Pancreas (tissue), 10 donors: ENCODE results near the gene RAPGEF4. TPM values are rescaled to one million over a fixed set of nuclear protein-coding genes. Genes with fewer than 3 reads are reported as not detected.
"Not testable (repeated sequence)": the region's sequence is repeated elsewhere in the genome, so short reads cannot be mapped to it uniquely, and the experiment has no call there.

Source experiments
- ATAC-seq, 4 donors: fragments of 200-7000 bp; cut with Tn5 transposase; one replicate each; pipeline versions ENCODE4 v1.8.0 to v1.9.1; 2020; ENCODE audit warnings: mild to moderate bottlenecking in 4 of 4, moderate library complexity in 4 of 4
- DNase-seq, 6 donors: peaks; one replicate each; pipeline ENCODE4 v3.0.0-alpha.2; 2020
- FAIRE-seq: peaks from 2 replicates; lab custom pipeline; 2012; peaks lifted over from hg19 to GRCh38; lab: Jason Lieb, UNC
- H3K27ac ChIP-seq, 4 donors: fragments of 200-600 bp; sonication (generic); 1 replicate in 3 of 4; 2 replicates in 1 of 4; pipeline versions ENCODE4 v1.5.0 to v1.8.0; 2020
- H3K27me3 ChIP-seq, 4 donors: fragments of 200-600 bp; one replicate each; pipeline ENCODE4 v1.8.0; 2021
- H3K36me3 ChIP-seq, 3 donors: fragments of 200-600 bp; sonication (generic) in 1 of 3; one replicate each; pipeline versions ENCODE4 v1.5.0 to v1.8.0; 2020 to 2021
- H3K4me1 ChIP-seq, 3 donors: fragments of 200-600 bp; one replicate each; pipeline ENCODE4 v1.8.0; 2021
- H3K4me3 ChIP-seq, 4 donors: fragments of 200-600 bp; sonication (generic) in 2 of 4; one replicate each; pipeline versions ENCODE4 v1.5.0 to v1.8.0; 2020 to 2021
- H3K9me3 ChIP-seq, 4 donors: fragments of 200-600 bp; one replicate each; pipeline ENCODE4 v1.8.0; 2021
- CTCF ChIP-seq, 4 donors: fragments of 200-600 bp; sonication (generic) in 3 of 4; IDR thresholded peaks; one replicate each; pipeline versions ENCODE4 v1.5.0 to v1.8.0; 2021; ENCODE audit warnings: antibody characterized with exemption in 4 of 4
- WGBS, 2 donors: extraction: QIAGEN DNeasy Blood & Tissue Kit; methylation state at CpG; one replicate each; pipeline ENCODE4 v1.1.7; 2013; 5-methylcytosine and 5-hydroxymethylcytosine counted together
- intact Hi-C, 3 donors: fragments of 100-400 bp; cut with DNase I; formaldehyde crosslinking; loops; one replicate each; pipeline versions ENCODE4 v1.11.1 to v1.14.2; 2022
- polyA plus RNA-seq, 2 donors: library from polyadenylated mRNA; stranded (reverse); fragments of 200-250 nt; gene quantifications; one replicate each; pipeline ENCODE4 v1.2.3, GENCODE V29; 2013
- total RNA-seq, 6 donors: library from RNA; stranded (reverse); fragmentation: NEBNext Ultra II Directional in 4 of 6; extraction: Animal tissue kit (Norgen Biotek cat#: 25700) in 4 of 6; gene quantifications; one replicate each; pipeline versions ENCODE4 v1.2.1 to v1.2.4, GENCODE V29; 2021 to 2023
- donor health status: healthy with polysubstance abuse.
- donor health status: DM: no; HTN: no; CAD: no; lungs with moderate emphysema.
- donor health status: DM: no; HTN: no; CAD: no.
- donor health status: control.
- donor health status: control.
- donor health status: Bipolar disorder and iron deficiency.
- donor health status: DM: yes; HTN: yes; CAD: no.
- donor health status: DM: no; HTN: no; CAD: no.
- donor health status: DM: no; HTN: no; CAD: no.
- donor health status: DM: yes; HTN: yes; CAD: no.

Gene RAPGEF4
- total and polyA plus RNA-seq, 8 donors: 2.1 to 9.0 (median 5.1) TPM

- H3K36me3 ChIP-seq: no peaks in the 10 kb centered on the region
- no peak overlapping the region for H3K27ac ChIP-seq
- intact Hi-C loops: no loop called here
- no peaks in the 10 kb centered on the region for H3K9me3 ChIP-seq
- no peak overlapping the region for H3K4me3 ChIP-seq
- H3K27me3 ChIP-seq: no peaks in the 10 kb centered on the region
- no peak for FAIRE-seq
- no peak for TF ChIP-seq CTCF (IDR thresholded peaks at IDR 0.05)
- no peak for DNase-seq
- ATAC-seq: no peak
- no peaks in the 10 kb centered on the region for H3K4me1 ChIP-seq
These were observed 53.2 kb downstream of the RAPGEF4 start for GRCh38 chr2:172788871-172789270.

- H3K36me3 ChIP-seq: no peaks in the 10 kb centered on the region
- H3K9me3 ChIP-seq: no peaks in the 10 kb centered on the region
- H3K27me3 ChIP-seq: no peaks in the 10 kb centered on the region
- TF ChIP-seq CTCF (IDR thresholded peaks at IDR 0.05): no peak
- intact Hi-C loops: no loop called here
- no peak overlapping the region for H3K27ac ChIP-seq
- no peak for ATAC-seq
- 45 to 62% methylated on average over 4 of the region's 4 CpGs for WGBS, 2 donors
- DNase-seq: no peak
- H3K4me3 ChIP-seq: no peak overlapping the region
- FAIRE-seq: no peak
- H3K4me1 ChIP-seq: no peaks in the 10 kb centered on the region
These were observed 54.8 kb downstream of the RAPGEF4 start for GRCh38 chr2:172790404-172790803.

GRCh38 chr2:172791953-172792352 is 56.3 kb downstream of the RAPGEF4 start:
- H3K9me3 ChIP-seq: no peaks in the 10 kb centered on the region
- 74 to 82% methylated on average over 4 of the region's 4 CpGs for WGBS, 2 donors
- no peak for TF ChIP-seq CTCF (IDR thresholded peaks at IDR 0.05)
- no peaks in the 10 kb centered on the region for H3K4me1 ChIP-seq
- DNase-seq (no peak), ATAC-seq (no peak), FAIRE-seq (no peak)
- H3K27ac ChIP-seq: no peak overlapping the region
- H3K4me3 ChIP-seq: no peak overlapping the region
- H3K36me3 ChIP-seq: no peaks in the 10 kb centered on the region
- H3K27me3 ChIP-seq: no peaks in the 10 kb centered on the region
- intact Hi-C loops: no loop called here

GRCh38 chr2:172792711-172793110 is 57.1 kb downstream of the RAPGEF4 start:
- intact Hi-C loops: no loop called here
- DNase-seq (no peak), FAIRE-seq (no peak), ATAC-seq (no peak)
- H3K4me1 ChIP-seq: no peaks in the 10 kb centered on the region
- H3K9me3 ChIP-seq: no peaks in the 10 kb centered on the region
- H3K27ac ChIP-seq: no peak overlapping the region
- no peak overlapping the region for H3K4me3 ChIP-seq
- TF ChIP-seq CTCF (IDR thresholded peaks at IDR 0.05): no peak
- H3K36me3 ChIP-seq: no peaks in the 10 kb centered on the region
- H3K27me3 ChIP-seq: no peaks in the 10 kb centered on the region

- H3K27me3 ChIP-seq, ATAC-seq, intact Hi-C loops, DNase-seq, H3K4me3 ChIP-seq, FAIRE-seq, H3K36me3 ChIP-seq, H3K9me3 ChIP-seq, H3K4me1 ChIP-seq, H3K27ac ChIP-seq: not testable (repeated sequence)
- WGBS, 2 donors: 70 to 83% methylated on average over 1 of the region's 1 CpG
These were observed 67.7 kb downstream of the RAPGEF4 start for GRCh38 chr2:172803308-172803707.

GRCh38 chr2:172804423-172804822 is 68.8 kb downstream of the RAPGEF4 start:
- no peaks in the 10 kb centered on the region for H3K36me3 ChIP-seq
- TF ChIP-seq CTCF (IDR thresholded peaks at IDR 0.05): no peak
- WGBS, 2 donors: 56 to 66% methylated on average over 4 of the region's 4 CpGs
- DNase-seq (no peak), ATAC-seq (no peak), FAIRE-seq (no peak)
- H3K4me1 ChIP-seq: no peaks in the 10 kb centered on the region
- H3K27me3 ChIP-seq: no peaks in the 10 kb centered on the region
- H3K4me3 ChIP-seq: no peak overlapping the region
- H3K27ac ChIP-seq: no peak overlapping the region
- no peaks in the 10 kb centered on the region for H3K9me3 ChIP-seq
- intact Hi-C loops: no loop called here
